K562 (cell line): ENCODE results near the gene EPN2. TPM values are rescaled to one million over a fixed set of nuclear protein-coding genes. Genes with fewer than 3 reads are reported as not detected.

Experiments used
- ATAC-seq: fragments of 200-7000 bp; cut with Tn5 transposase; 3 replicates; pipeline ENCODE4 v1.9.1; 2020; ENCODE audit warnings: moderate library complexity
- BruUV-seq: library from RNA; stranded (reverse); fragments of 400-500 nt; replicated peaks from 2 replicates; lab custom pipeline; 2021; lab: Mats Ljungman, UMichigan
- CTCF ChIA-PET: fragments of 300-600 bp; formaldehyde crosslinking; extraction: SDS; loops from one replicate; lab custom pipeline; 2021; ENCODE audit warnings: low intra/inter-chr PET ratio; lab: Yijun Ruan, JAX
- POLR2A ChIA-PET: fragments of 300-600, 350-650 bp; sonication (Branson Sonifier 250); formaldehyde crosslinking; extraction: SDS; loops from one replicate; lab custom pipeline; 2021; ENCODE audit warnings: antibody characterized with exemption, inconsistent platforms; lab: Yijun Ruan, JAX
- DNase-seq, 4 experiments: peaks; one replicate each; pipeline versions ENCODE4 v3.0.0 to v3.0.0-alpha.2; 2011 to 2018; ENCODE audit warnings: low spot score in 3 of 4, mixed read lengths in 3 of 4; ENCODE audit errors: extremely low read depth in 1 of 4
- FAIRE-seq: peaks from 2 replicates; lab custom pipeline; 2011; peaks lifted over from hg19 to GRCh38; lab: Jason Lieb, UNC
- H2AFZ ChIP-seq: 2 replicates; pipeline ENCODE4 v1.6.0; 2011; ENCODE audit warnings: low read depth, low read length, control low read depth, inconsistent platforms
- H3K27ac ChIP-seq: fragments of 200-600 bp; 3 replicates; pipeline ENCODE4 v1.8.0; 2011; ENCODE audit warnings: low read depth, mild to moderate bottlenecking, control low read depth, inconsistent platforms, low read length, moderate library complexity, mixed read lengths; ENCODE audit errors: extremely low read depth
- H3K27me3 ChIP-seq, 2 experiments: fragments of 300-600 bp in 1 of 2; 2 replicates in 1 of 2; 3 replicates in 1 of 2; pipeline versions ENCODE4 v1.6.0 to v1.8.0; 2011; ENCODE audit warnings: inconsistent platforms in 2 of 2, low read length in 2 of 2, mild to moderate bottlenecking in 1 of 2, mixed read lengths in 1 of 2, moderate library complexity in 1 of 2; ENCODE audit not compliant: control insufficient read depth in 2 of 2, insufficient read depth in 2 of 2
- H3K36me3 ChIP-seq: fragments of 300-600 bp; 3 replicates; pipeline ENCODE4 v1.8.0; 2011; ENCODE audit warnings: mild to moderate bottlenecking, low read length, inconsistent platforms; ENCODE audit not compliant: control insufficient read depth, insufficient read depth
- H3K4me1 ChIP-seq, 2 experiments: fragments of 200-600 bp in 1 of 2; replicated peaks in 1 of 2; 2 replicates in 1 of 2; 3 replicates in 1 of 2; pipeline versions ENCODE4 v1.5.1 to v1.8.0; 2011; ENCODE audit warnings: inconsistent platforms in 2 of 2, low read length in 2 of 2, mild to moderate bottlenecking in 1 of 2, mixed read lengths in 1 of 2, moderate library complexity in 1 of 2; ENCODE audit not compliant: control insufficient read depth in 2 of 2, insufficient read depth in 2 of 2
- H3K4me2 ChIP-seq: 2 replicates; pipeline ENCODE4 v1.6.1; 2011; ENCODE audit warnings: low read length, control low read depth, inconsistent platforms, mixed read lengths; ENCODE audit not compliant: insufficient read depth
- H3K4me3 ChIP-seq: fragments of 200-600 bp; sonication (generic), shearing (Covaris generic); 2 replicates; pipeline ENCODE4 v1.5.1; 2016; ENCODE audit warnings: control low read depth, inconsistent platforms
- H3K79me2 ChIP-seq: fragments of 200-600 bp; 3 replicates; pipeline ENCODE4 v1.8.0; 2011; ENCODE audit warnings: low read length, inconsistent platforms; ENCODE audit not compliant: control insufficient read depth, insufficient read depth
- H3K9ac ChIP-seq, 2 experiments: 2 replicates each; pipeline versions ENCODE4 v1.6.0 to v1.6.1; 2011; ENCODE audit warnings: low read depth in 2 of 2, low read length in 2 of 2, control low read depth in 1 of 2, inconsistent platforms in 1 of 2, mild to moderate bottlenecking in 1 of 2, mixed read lengths in 1 of 2; ENCODE audit not compliant: insufficient read depth in 1 of 2
- H3K9me1 ChIP-seq: one replicate; pipeline ENCODE4 v1.6.0; 2011; ENCODE audit warnings: inconsistent platforms, mild to moderate bottlenecking, low read length, moderate library complexity; ENCODE audit not compliant: control insufficient read depth, insufficient read depth
- H3K9me3 ChIP-seq: replicated peaks from 2 replicates; pipeline ENCODE4 v1.5.1; 2011; ENCODE audit warnings: low read depth, low read length, inconsistent platforms; ENCODE audit not compliant: control insufficient read depth, insufficient read depth
- H4K20me1 ChIP-seq: replicated peaks from 2 replicates; pipeline ENCODE4 v1.6.1; 2011; ENCODE audit warnings: low read length, inconsistent platforms, mixed read lengths; ENCODE audit not compliant: control insufficient read depth, insufficient read depth
- CREBBP ChIP-seq: IDR thresholded peaks from one replicate; pipeline ENCODE4 v1.6.1; 2012; ENCODE audit warnings: low read depth, mild to moderate bottlenecking, control low read depth, inconsistent platforms, low read length
- CSDE1 ChIP-seq, 2 experiments: fragments of 450-650 bp; IDR thresholded peaks; 2 replicates each; pipeline ENCODE4 v1.6.1; 2016; ENCODE audit warnings: mild to moderate bottlenecking in 1 of 2
- PRDM10 ChIP-seq: fragments of 450-650 bp; IDR thresholded peaks from 2 replicates; pipeline ENCODE4 v1.6.1; 2018; ENCODE audit not compliant: partially characterized antibody
- PTTG1 ChIP-seq: fragments of 450-650 bp; IDR thresholded peaks from 2 replicates; pipeline ENCODE4 v1.6.1; 2016; ENCODE audit warnings: low read depth, mild to moderate bottlenecking, missing genetic modification characterization, missing compliant biosample characterization
- TRIM28 ChIP-seq: fragments of 450-650 bp; IDR thresholded peaks from 2 replicates; pipeline ENCODE4 v1.6.1; 2017
- ZNF140 ChIP-seq: fragments of 250-450 bp; sonication (Bioruptor Pico); IDR thresholded peaks from 2 replicates; pipeline ENCODE4 v1.8.0; 2021; ENCODE audit warnings: moderate library complexity, mild to moderate bottlenecking, inconsistent platforms
- WGBS: fragments of 100-300 bp; shearing (Covaris generic); methylation state at CpG from one replicate; pipeline ENCODE4 v1.1.6; 2016; ENCODE audit warnings: low coverage, mixed read lengths; ENCODE audit not compliant: insufficient coverage; ENCODE audit errors: missing lambda C conversion rate; 5-methylcytosine and 5-hydroxymethylcytosine counted together
- in situ Hi-C: fragments of 300-500 bp; cut with MboI; formaldehyde crosslinking; loops from 4 replicates; pipeline ENCODE4 v1.15.0; 2018; ENCODE audit warnings: inconsistent platforms, mixed read lengths
- intact Hi-C: fragments of 100-400 bp; cut with micrococcal nuclease; formaldehyde crosslinking; loops from 2 replicates; pipeline ENCODE4 v1.14.2; 2022
- polyA plus RNA-seq, 8 experiments: library from polyadenylated mRNA; depleted of rRNA in 4 of 8; stranded (reverse) in 5 of 8; unstranded in 3 of 8; fragments of >200 nt; fragmentation: Nextera tagmentation in 2 of 8; fragmentation: Illumina TruSeq in 1 of 8; extraction: Ambion mirVana in 2 of 8; extraction: Trizol in 1 of 8; gene quantifications; 2 replicates each; pipeline versions ENCODE4 v1.2.1 to v1.2.3, GENCODE V29; 2011 to 2014; ENCODE audit warnings: inconsistent platforms in 1 of 8, missing spikeins in 1 of 8
- total RNA-seq, 7 experiments: library from RNA; depleted of rRNA in 6 of 7; stranded (reverse); fragments of >200 nt in 6 of 7; fragmentation: Illumina TruSeq in 2 of 7; extraction: Trizol in 2 of 7; gene quantifications; 2 replicates each; pipeline versions ENCODE4 v1.2.1 to v1.2.3, GENCODE V29; 2011 to 2021; ENCODE audit warnings: low replicate concordance in 1 of 7

Gene EPN2
- total and polyA plus RNA-seq, 9 of the 15 experiments (the other 6 are each of a cell fraction or from before 2014, with no cell fraction given): 1.0 to 12.9 (median 8.9) TPM

- no peak for TF ChIP-seq TRIM28
- TF ChIP-seq PRDM10: no peak
- TF ChIP-seq PTTG1 (tag): no peak
- TF ChIP-seq ZNF140 (CRISPR knock-in tag): no peak
- TF ChIP-seq CSDE1 (IDR thresholded peaks at IDR 0.05): no peak
- no peak for TF ChIP-seq CREBBP
- DNase-seq (no peak), FAIRE-seq (no peak), ATAC-seq (no peak)
- H3K9me3 ChIP-seq: no peaks in the 10 kb centered on the region
- in situ Hi-C loops: no loop called here
- ChIA-PET POLR2A (no interaction called here), CTCF (no interaction called here)
- H3K4me3 ChIP-seq: no peak overlapping the region
- no peak overlapping the region; a peak in 1 of 4 replicates for H3K9ac ChIP-seq
- WGBS: 48% methylated on average over 11 of the region's 11 CpGs
- H4K20me1 ChIP-seq: no peaks in the 10 kb centered on the region
- peaks cover 6% of the 10 kb centered on the region; the same call in 1 of the 3 replicates for H3K36me3 ChIP-seq
- intact Hi-C loops: no loop called here
- H3K4me1 ChIP-seq: peaks cover 0 to 10% of the 10 kb centered on the region in 2 experiments; a peak in 2 of 5 replicates
- no peak overlapping the region for H3K27ac ChIP-seq
- no peaks in the 10 kb centered on the region for H3K27me3 ChIP-seq
- H3K9me1 ChIP-seq: no peaks in the 10 kb centered on the region
- no peaks in the 10 kb centered on the region for H3K79me2 ChIP-seq
- no TSS peak for BruUV-seq
- H2AFZ ChIP-seq: no peak overlapping the region
- H3K4me2 ChIP-seq: no peak overlapping the region
Observed at GRCh38 chr17:19286751-19287341, 49.7 kb downstream of the EPN2 start.
